PC-9 (cell line): ENCODE measurements around the gene CRISPLD2. TPM values are rescaled to one million over a fixed set of nuclear protein-coding genes. Genes with fewer than 3 reads are reported as not detected.

Source experiments
- BruUV-seq: library from RNA; stranded (reverse); fragments of 400-500 nt; replicated peaks from 2 replicates; lab custom pipeline; 2021; lab: Mats Ljungman, UMichigan
- CTCF ChIA-PET: fragments of 300-600 bp; sonication (Branson Sonifier 250); formaldehyde crosslinking; loops from one replicate; lab custom pipeline; 2022; ENCODE audit warnings: antibody characterized with exemption; lab: Charles Lee
- POLR2A ChIA-PET: fragments of 300-600 bp; sonication (Branson Sonifier 250); formaldehyde crosslinking; loops from one replicate; lab custom pipeline; 2022; ENCODE audit warnings: antibody characterized with exemption; ENCODE audit not compliant: unreplicated experiment; lab: Charles Lee
- DNase-seq, 2 experiments: peaks; one replicate each; pipeline versions ENCODE4 v3.0.0 to v3.0.0-alpha.2; 2015 to 2022; ENCODE audit warnings: mixed read lengths in 1 of 2
- H2AFZ ChIP-seq: fragments of 200-600 bp; sonication (generic); 2 replicates; pipeline ENCODE4 v1.8.1; 2017; ENCODE audit warnings: antibody characterized with exemption
- H3F3A ChIP-seq: fragments of 200-600 bp; sonication (generic); 2 replicates; pipeline ENCODE4 v1.8.1; 2017; ENCODE audit warnings: antibody characterized with exemption, mild to moderate bottlenecking, low read depth; ENCODE audit not compliant: insufficient read depth
- H3K27ac ChIP-seq: fragments of 200-600 bp; sonication (generic); 2 replicates; pipeline ENCODE4 v1.6.1; 2016; ENCODE audit warnings: mixed run types
- H3K27me3 ChIP-seq: fragments of 200-600 bp; sonication (generic); 2 replicates; pipeline ENCODE4 v1.6.1; 2016; ENCODE audit warnings: low read depth, mixed run types; ENCODE audit not compliant: insufficient read depth
- H3K36me3 ChIP-seq: fragments of 200-600 bp; sonication (generic); 2 replicates; pipeline ENCODE4 v1.6.1; 2016; ENCODE audit warnings: low read depth, mixed run types
- H3K4me1 ChIP-seq: fragments of 200-600 bp; sonication (generic); replicated peaks from 2 replicates; pipeline ENCODE4 v1.6.1; 2016; ENCODE audit warnings: mixed run types; ENCODE audit not compliant: insufficient read depth
- H3K4me2 ChIP-seq: fragments of 200-600 bp; sonication (generic); 2 replicates; pipeline ENCODE4 v1.6.1; 2017; ENCODE audit warnings: mixed run types
- H3K4me3 ChIP-seq: fragments of 200-600 bp; sonication (generic); 2 replicates; pipeline ENCODE4 v1.6.1; 2016; ENCODE audit warnings: mixed run types
- H3K79me2 ChIP-seq: fragments of 200-600 bp; sonication (generic); 2 replicates; pipeline ENCODE4 v1.6.1; 2017; ENCODE audit warnings: low read depth, mixed run types
- H3K9me2 ChIP-seq: fragments of 200-600 bp; sonication (generic); 2 replicates; pipeline ENCODE4 v1.8.1; 2017; ENCODE audit warnings: mild to moderate bottlenecking; ENCODE audit not compliant: insufficient read depth
- H3K9me3 ChIP-seq: fragments of 200-600 bp; sonication (generic); 2 replicates; pipeline ENCODE4 v1.8.1; 2016; ENCODE audit warnings: low read depth; ENCODE audit not compliant: insufficient read depth
- H4K20me1 ChIP-seq: fragments of 200-600 bp; sonication (generic); 2 replicates; pipeline ENCODE4 v1.8.1; 2017; ENCODE audit not compliant: insufficient read depth
- EZH2 ChIP-seq: fragments of 200-600 bp; sonication (generic); IDR thresholded peaks from 2 replicates; pipeline ENCODE4 v1.8.0; 2017; ENCODE audit warnings: antibody characterized with exemption, low read depth
- intact Hi-C: fragments of 100-400 bp; cut with micrococcal nuclease; formaldehyde crosslinking; loops from one replicate; pipeline ENCODE4 v1.10.0; 2022; ENCODE audit not compliant: unreplicated experiment
- total RNA-seq: library from RNA; stranded (reverse); gene quantifications from 2 replicates; pipeline ENCODE4 v1.2.3, GENCODE V29; 2021
- TF ChIP-seq, protein P1 (sequence below): fragments of 200-600 bp; sonication (generic); conservative IDR thresholded peaks from 2 replicates; pipeline ENCODE4 v1.6.1; 2017; ENCODE audit warnings: mixed run types, antibody characterized with exemption, mild to moderate bottlenecking, moderate library complexity

CRISPLD2 gene
- total RNA-seq, 1 experiment from 2014 or later, result 18.6 TPM

DNA sequence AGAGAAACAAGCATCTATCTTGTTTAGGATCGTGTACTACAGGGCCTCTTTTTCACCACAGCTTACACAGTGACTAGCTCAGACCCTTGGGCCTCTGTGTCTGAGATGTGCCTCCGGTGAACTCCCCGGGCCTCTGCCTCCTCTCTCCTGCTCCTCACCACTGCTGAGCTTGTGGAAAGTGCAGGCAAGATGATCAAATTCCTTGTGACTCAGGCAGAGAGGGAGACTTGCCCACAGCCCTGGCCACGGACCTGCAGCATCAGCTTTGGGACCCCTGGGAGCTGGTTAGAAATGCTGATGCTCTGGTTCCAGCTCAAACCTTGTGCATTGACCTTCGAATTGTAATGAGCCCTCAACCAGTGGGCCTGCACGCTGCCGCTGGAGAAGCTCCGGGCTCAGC, 111.7 kb downstream of the CRISPLD2 start:
- Histone ChIP-seq H3K9me3 (no peaks in the 10 kb centered on the region), H4K20me1 (no peaks in the 10 kb centered on the region), H3K27ac (no peak overlapping the region), H3K4me1 (no peaks in the 10 kb centered on the region), H3F3A (no peaks in the 10 kb centered on the region), H3K9me2 (no peaks in the 10 kb centered on the region), H3K27me3 (no peaks in the 10 kb centered on the region), H3K79me2 (no peaks in the 10 kb centered on the region), H3K4me3 (no peak overlapping the region), H3K36me3 (no peaks in the 10 kb centered on the region), H2AFZ (no peak overlapping the region), H3K4me2 (no peak overlapping the region)
- DNase-seq, result no peak
- CTCF ChIA-PET, result no interaction called here
- POLR2A ChIA-PET, result no interaction called here
- intact Hi-C loops, result no loop called here
- BruUV-seq, result no TSS peak
- no peak for TF ChIP-seq EZH2
- TF ChIP-seq, protein P1, sequence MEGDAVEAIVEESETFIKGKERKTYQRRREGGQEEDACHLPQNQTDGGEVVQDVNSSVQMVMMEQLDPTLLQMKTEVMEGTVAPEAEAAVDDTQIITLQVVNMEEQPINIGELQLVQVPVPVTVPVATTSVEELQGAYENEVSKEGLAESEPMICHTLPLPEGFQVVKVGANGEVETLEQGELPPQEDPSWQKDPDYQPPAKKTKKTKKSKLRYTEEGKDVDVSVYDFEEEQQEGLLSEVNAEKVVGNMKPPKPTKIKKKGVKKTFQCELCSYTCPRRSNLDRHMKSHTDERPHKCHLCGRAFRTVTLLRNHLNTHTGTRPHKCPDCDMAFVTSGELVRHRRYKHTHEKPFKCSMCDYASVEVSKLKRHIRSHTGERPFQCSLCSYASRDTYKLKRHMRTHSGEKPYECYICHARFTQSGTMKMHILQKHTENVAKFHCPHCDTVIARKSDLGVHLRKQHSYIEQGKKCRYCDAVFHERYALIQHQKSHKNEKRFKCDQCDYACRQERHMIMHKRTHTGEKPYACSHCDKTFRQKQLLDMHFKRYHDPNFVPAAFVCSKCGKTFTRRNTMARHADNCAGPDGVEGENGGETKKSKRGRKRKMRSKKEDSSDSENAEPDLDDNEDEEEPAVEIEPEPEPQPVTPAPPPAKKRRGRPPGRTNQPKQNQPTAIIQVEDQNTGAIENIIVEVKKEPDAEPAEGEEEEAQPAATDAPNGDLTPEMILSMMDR, result no peak

DNA sequence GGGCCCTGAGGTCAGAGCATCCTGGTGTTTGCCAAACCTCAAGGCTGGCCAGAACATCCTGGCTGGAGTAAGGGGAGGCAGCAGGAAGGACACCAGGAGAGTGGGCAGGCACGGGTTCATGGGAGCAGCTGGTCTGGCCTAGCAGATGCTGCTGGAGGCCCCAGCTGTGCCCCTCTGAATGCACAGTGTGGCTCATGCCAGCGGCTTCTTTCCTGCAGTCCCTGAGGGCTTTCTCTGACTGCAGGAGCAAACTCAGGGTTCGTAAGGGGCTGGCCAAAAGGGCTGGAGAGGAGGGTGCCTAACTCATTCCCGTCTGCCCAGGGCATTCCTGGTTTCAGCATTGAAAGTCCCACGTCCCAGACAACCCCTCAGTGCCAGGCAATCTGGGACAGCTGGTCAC, 112.9 kb downstream of the CRISPLD2 start:
- ChIA-PET CTCF (no interaction called here), POLR2A (no interaction called here)
- intact Hi-C loops, result no loop called here
- Histone ChIP-seq H3K4me3 (no peak overlapping the region), H3F3A (0 out of 2 replicates have a peak, but pooled peaks cover 3% of the 10 kb centered on the region), H3K9me3 (no peaks in the 10 kb centered on the region), H3K9me2 (no peaks in the 10 kb centered on the region), H3K4me1 (no peaks in the 10 kb centered on the region), H4K20me1 (no peaks in the 10 kb centered on the region), H2AFZ (no peak overlapping the region), H3K27me3 (no peaks in the 10 kb centered on the region), H3K4me2 (no peak overlapping the region), H3K27ac (no peak overlapping the region), H3K36me3 (no peaks in the 10 kb centered on the region), H3K79me2 (no peaks in the 10 kb centered on the region)
- no peak for TF ChIP-seq EZH2
- no TSS peak for BruUV-seq
- DNase-seq, result no peak

DNA sequence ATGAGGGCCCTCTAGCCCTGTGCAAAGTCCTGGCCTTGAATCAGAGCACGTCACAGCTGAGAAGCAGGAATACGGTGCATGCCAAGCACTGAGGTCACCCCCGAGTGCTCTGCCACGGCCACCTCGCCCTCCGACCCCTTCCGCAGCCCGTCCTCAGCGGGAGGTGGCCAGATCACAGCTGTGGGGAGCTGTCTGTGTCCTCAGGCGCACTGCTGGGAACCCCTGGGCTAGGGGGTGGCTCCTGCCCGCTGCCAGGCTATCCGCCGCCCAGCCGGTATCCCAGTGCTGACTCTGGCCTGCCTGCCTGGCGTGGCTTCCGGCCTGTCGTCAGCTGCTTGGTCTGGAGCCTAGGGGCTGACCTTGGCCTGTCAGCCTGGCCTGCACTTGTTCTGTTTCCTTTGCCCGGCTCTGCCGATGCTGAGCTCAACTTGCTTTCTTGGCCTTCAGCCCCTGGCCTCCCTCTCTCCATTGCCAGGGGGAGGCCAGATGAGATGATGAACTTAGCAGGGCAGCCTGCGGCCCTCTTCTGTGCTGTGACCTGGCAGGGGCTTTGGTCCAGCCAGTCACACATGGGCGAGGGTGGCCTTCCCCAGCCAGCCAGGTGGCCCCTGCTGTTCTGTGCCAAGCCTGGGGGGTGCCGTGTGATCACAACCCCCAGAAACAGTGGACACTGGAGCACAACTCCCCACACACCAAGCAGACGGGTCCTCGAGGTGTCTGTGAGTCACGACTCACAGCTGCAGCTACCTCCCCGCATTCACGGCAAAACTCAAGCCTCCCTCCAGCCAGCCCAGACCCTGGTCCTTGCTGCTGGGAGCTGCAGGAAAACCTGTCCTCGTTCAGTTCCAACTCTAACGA, 114.2 kb downstream of the CRISPLD2 start:
- Histone ChIP-seq H3K9me2 (no peaks in the 10 kb centered on the region), H3K27me3 (no peaks in the 10 kb centered on the region), H3K4me1 (no peaks in the 10 kb centered on the region), H3K36me3 (no peaks in the 10 kb centered on the region), H4K20me1 (no peaks in the 10 kb centered on the region), H3K4me2 (no peak overlapping the region), H3F3A (0 out of 2 replicates have a peak, but pooled peaks cover 4% of the 10 kb centered on the region), H3K9me3 (no peaks in the 10 kb centered on the region), H3K27ac (no peak overlapping the region), H3K4me3 (no peak overlapping the region), H3K79me2 (no peaks in the 10 kb centered on the region), H2AFZ (no peak overlapping the region)
- ChIA-PET CTCF (interaction anchor here (0.5 kb wide), 1 partner anchor 93 kb away, joined by 5 read pairs; no protein-coding TSS in a partner anchor), POLR2A (no interaction called here)
- TF ChIP-seq, protein P1, result no peak
- TF ChIP-seq EZH2, result no peak
- intact Hi-C loops, result no loop called here
- no TSS peak for BruUV-seq
- DNase-seq, result no peak
